NCI-H2196 (cell line): ENCODE measurements around the gene CCAR1.
"Not testable (repeated sequence)": the region's sequence is repeated elsewhere in the genome, so short reads cannot be mapped to it uniquely, and the experiment has no call there.

Experiments used
- DNase-seq: peaks from one replicate; lab custom pipeline; 2025; ENCODE audit not compliant: unreplicated experiment; lab: John Stamatoyannopoulos, UW

The CCAR1 gene

DNA sequence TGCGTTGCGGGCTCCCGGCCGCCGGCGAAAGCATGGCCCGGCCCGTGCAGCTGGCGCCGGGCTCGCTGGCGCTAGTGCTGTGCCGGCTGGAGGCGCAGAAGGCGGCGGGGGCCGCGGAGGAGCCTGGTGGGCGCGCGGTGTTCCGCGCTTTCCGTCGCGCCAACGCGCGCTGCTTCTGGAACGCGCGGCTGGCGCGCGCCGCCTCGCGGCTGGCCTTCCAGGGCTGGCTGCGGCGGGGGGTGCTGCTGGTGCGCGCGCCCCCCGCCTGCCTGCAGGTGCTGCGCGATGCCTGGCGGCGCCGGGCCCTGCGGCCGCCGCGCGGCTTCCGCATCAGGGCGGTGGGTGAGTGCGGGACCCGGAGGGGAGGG lies 106.5 kb downstream of the CCAR1 start:
- DNase-seq, result not testable (repeated sequence)

DNA sequence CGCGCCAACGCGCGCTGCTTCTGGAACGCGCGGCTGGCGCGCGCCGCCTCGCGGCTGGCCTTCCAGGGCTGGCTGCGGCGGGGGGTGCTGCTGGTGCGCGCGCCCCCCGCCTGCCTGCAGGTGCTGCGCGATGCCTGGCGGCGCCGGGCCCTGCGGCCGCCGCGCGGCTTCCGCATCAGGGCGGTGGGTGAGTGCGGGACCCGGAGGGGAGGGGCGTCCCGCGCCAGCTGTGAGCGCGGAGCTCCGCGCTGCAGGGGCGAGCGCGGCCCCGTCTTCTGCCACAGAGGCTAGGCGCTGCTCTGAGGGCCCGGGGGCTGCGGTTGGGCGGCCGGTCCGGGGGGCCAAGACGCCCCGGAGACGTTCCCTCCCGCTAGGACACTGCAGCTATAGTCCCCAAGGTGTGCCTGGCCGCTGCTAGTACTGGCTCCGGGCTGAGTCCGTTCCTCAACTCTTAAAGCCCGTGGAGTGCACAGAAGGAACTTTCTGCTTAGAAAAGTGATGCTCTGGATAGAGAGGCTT lies 107.1 kb downstream of the CCAR1 start:
- DNase-seq, result not testable (repeated sequence)

DNA sequence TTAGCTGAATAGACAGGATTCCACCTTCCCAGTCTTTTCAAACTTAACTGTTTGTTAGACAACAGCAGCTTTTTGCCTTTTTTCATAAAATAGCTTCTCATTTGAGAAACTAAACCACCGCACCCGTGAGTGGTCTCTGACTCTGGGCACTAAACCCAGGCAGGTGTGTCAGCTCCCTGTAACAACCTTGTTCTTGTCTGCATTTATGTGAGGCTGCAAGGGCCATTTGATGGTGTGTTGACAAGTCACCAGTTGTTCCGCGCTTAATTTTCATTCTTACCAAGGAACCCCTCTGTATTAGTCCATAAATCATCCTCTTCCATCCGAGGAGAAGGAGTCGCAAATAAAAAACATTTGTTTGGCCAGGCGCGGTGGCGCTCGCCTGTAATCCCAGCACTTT lies 107.8 kb downstream of the CCAR1 start:
- no peak for DNase-seq

DNA sequence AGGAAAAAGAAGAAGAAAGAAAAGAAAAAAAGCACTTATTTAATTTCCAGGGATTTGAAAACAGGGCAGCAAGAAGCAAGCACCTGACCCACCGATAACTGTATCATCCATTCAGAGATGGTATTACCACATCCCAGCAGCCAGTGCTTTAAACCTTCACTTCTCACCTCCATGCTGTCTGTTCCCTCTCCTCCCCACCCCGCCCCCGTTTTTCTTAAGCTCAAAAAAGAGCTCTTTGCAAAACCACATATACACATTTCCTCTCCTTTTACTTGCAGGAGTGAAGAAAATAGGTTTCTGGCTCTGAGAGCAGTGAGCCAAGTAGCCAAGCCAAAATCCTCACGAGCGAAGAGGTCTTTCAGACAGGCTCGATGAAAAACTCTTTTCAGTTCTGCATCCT lies 108.5 kb downstream of the CCAR1 start:
- no peak for DNase-seq

DNA sequence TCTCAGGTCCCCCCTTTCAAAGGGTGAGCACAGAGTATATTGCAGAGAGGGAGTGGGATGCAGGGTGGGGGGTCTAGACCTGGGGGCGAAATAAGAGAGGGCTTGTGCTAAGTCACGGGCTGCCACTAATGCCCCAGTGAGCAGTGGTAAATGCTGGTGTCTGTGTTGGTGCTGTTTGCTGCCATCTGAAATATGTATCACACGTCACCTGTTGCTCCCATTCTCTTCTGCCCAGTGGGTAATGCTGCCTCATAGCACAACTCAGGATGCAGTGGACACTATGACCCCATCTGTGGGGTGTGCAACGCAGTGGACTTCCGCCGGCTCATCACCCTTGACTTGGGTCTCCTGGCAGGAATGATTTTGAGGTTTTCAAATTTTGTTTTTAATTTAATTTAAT lies 108.9 kb downstream of the CCAR1 start:
- DNase-seq, result no peak

DNA sequence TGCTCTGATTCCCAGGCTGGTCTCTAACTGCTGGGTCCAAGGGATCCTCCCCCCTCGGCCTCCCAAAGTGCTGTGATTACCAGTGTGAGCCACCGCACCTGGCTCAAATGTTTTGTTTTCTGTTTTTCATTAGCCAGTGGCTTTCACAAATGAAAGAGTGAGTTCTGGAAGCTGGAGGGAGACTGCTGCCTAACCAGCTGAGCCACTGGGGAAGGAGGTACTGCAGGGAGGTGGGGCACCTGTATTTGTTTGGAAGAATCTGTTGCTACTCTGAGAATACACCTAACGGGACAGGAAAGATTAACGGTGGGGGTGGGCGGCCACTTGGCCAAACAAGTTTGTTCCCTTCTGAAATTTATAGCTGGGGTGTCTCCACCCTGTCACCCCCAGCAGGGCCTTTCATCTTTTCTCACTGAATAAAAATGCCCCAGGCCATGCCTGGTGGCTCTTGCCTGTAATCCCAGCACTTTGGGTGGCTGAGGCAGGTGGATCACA lies 111.0 kb downstream of the CCAR1 start:
- no peak for DNase-seq

DNA sequence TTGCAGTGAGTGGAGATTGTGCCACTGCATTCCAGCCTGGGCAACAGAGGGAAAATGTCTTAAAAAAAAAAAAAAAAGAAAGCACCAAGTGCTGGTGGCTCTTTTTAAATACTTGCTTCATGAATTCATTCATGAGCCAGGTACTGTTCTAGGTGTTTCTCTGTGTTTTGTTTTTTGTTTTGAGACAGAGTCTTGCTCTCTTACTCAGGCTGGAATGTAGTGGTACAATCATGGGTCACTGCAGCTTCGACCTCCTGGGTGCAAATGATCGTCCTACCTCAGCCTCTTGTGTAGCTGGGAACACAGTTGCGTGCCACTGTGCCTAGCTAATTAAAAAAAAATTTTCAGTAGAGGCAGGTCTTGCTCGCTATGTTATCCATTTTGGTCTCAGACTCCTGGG lies 111.6 kb downstream of the CCAR1 start:
- no peak for DNase-seq

DNA sequence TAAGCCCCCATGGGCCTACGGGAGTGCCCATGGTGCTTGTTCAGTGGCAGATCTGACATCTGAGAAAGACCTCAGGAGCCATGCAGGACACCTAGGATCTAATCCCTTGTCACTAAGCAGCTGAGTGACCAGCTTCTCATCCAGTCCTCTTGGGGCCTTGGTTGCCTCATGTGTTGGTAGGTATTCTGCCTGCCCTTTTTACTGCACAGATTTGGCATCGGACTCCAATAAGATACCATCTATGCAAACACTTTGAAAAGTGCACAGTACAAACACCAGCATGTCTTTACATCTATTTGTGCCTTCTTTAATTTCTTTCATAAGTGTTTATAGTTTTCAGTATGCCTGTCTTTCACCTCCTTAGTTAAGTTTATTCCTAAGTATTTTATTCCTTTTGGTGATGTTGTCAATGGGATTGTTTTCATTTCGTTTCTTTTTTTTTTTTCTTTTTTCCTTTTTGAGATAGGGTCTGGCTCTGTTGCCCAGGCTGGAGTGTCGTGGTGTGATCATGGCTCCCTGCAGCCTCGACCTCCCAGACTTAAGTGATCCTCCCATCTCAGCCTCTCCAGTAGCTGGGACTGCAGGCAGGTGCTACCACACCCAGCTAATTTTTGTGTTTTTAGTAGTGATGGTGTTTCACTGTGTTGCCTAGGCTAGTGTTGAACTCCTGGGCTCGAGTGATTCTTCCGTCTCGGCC lies 116.7 kb downstream of the CCAR1 start:
- no peak for DNase-seq

DNA sequence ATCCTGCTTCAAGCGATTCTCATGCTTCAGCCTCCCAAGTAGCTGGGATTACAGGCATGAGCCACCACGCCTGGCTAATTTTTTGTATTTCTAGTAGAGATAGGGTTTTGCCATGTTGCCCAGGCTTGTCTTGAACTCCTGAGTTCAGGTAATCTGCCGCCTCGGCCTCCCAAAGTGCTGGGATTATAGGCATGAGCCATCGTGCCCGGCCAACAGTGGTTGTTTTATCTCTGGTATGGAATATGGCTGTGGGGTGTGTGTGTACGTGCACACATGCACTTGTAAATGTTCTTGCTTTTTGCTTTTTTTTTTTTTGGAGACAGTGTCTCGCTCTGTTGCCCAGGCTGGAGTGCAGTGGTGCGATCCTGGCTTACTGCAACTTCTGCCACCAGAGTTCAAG lies 119.6 kb downstream of the CCAR1 start:
- DNase-seq, result not testable (repeated sequence)
